HG02943 (cell line): ENCODE results near the gene IL36B.

Source experiments
- ATAC-seq: cut with Tn5 transposase; IDR thresholded peaks from one replicate; pipeline ENCODE4 v1.9.1; 2021; ENCODE audit warnings: mild to moderate bottlenecking, low read depth, moderate library complexity; ENCODE audit not compliant: unreplicated experiment

IL36B gene

GRCh38 chr2:113076954-113077669 lies 24.4 kb upstream of the IL36B start:
- ATAC-seq: no peak

DNA sequence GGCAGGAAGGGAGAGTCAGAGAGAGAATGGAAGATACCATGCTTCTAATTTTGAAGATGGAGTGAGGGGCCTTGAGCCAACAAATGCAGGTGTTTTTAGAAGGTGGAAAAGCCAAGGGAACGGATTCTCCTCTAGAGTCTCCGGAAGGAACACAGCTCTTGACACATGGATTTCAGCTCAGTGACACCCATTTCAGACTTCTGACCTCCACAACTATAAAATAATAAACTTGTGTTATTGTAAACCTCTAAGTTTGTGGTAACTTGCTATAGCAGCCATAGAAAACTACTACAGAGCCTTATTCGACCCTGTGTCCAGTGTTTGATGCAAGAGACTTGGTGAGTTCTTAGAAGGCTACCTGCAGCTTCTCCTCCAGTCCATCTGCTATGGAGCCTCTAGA lies 22.9 kb upstream of the IL36B start:
- ATAC-seq: no peak

DNA sequence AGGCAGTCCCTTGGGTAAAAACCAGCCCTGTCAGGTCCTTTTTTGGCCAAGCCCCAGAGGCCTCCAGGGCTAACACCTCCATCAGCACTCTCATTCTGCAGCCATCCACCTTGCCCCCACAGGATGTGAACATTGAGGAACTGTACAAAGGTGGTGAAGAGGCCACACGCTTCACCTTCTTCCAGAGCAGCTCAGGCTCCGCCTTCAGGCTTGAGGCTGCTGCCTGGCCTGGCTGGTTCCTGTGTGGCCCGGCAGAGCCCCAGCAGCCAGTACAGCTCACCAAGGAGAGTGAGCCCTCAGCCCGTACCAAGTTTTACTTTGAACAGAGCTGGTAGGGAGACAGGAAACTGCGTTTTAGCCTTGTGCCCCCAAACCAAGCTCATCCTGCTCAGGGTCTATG lies 22.4 kb upstream of the IL36B start:
- no peak for ATAC-seq

DNA sequence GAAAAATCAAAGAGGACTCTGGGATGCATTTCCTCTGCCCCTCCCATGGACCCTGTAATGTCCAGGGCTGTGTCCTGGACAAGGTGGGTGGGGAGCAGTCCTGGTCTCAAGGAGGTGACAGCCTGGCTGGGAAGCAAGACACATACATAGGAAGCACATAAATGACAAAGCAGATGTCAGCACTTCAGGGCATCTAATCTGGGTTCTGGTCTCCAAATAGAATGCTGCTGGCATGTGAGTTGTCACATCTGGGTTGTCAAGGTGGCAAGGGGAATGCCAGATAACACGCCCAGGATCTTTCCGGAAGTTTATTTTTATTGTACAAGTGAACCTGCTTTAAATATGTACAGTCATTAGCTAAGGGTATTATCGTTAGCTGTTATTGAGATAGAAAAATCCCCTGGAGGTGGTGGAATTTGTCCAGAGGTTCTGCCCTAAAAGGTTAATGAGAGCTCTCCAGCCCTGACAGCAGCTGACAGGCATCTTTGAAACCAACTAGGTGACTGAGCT lies 20.7 kb upstream of the IL36B start:
- ATAC-seq: no peak

DNA sequence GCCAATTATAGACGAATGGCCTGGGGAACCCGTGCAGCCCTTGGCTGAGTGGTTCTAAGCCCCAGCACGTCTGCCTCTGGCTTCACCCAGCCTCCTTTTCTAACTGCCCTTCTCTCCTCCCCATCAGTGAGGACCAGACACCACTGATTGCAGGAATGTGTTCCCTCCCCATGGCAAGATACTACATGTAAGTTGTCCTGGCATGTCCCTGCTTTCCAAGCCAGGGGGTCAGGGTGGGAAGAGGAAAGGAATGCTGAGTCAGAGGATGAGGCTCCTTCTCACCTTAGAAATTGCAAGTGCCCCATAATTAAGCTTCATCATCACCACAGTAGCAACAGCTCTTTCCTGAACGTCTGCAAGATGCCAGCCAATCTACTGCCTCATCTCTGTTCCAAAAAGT lies 19.9 kb upstream of the IL36B start:
- ATAC-seq: no peak

- ATAC-seq: no peak
Observed at GRCh38 chr2:113070606-113070975, 17.9 kb upstream of the IL36B start.

DNA sequence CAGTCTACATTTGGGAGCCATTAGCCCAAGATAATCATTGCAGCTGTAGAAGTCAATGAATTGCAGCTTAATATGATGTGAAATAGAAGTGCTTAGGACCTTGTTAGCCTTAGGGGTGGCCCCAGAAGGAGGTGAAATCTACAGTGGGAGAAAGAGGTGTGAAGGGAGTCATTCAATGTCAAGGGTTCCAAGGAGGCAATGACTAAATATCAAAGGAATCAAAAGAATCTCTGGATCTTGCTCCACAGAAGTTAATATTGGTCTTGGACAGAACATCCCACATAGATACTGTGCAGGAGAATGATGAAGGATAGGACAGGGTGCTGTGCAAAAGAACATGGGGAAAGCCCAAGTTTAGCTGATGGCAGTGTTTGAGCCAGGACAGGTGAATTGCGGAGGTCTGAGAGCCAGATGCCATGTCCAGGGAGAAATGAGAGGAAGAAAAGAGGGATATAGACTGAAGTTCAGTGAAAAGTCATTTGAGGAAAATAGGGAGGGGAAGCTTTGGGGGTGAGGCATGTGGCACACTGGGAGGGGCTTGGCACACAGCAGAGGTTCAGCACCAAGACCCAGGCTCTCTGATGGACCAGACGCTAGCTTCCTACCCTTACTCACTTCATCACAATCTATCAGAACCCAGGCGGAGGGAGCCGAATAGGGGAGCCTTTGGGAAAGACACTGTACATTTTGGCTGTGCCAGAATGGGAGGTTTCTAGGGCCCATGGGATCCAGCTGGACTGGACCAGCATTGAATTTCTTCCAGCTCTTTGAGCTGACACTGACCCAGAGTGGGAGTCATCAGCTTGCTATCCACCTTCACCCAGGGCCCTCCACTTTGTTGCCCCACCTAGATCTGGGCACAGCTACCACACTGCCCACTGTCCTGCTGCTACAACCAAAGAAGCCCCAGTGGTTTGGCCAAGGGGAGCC lies 17.3 kb upstream of the IL36B start:
- no peak for ATAC-seq

DNA sequence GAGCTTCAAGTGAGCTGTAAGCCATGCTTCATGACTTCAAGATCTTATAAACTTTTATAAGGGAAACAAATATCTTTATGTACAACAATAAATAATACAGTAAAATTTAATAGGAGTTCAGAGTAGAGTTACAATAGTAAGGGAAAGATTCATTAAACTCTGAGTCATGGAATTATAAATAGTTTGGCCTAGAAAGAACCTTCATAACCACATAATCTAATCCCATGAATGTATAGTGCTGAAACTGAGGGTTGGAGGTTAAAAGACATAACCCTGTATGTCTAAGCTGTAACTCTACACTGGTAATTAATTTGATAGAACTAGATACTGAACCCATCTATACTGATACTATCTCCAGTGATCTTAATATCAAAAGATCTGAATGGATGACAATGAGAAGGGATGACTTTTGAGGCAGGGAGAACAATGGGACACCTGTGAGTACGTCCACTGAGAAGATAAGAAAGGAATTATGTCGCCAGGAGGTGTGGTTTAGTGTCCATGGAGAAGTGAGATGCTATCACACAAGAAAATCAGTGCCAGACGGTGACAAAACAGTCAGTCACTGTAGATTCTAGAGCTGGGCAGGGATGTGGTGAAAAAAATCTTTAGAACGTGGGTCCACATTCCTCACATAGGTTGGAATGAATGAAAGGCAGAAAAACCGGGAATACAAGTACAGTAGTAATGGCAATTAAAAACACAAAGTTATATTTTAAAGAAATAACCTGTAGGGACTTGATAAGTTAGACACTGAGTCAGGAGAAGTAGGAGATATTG lies 16.2 kb upstream of the IL36B start:
- ATAC-seq: no peak

DNA sequence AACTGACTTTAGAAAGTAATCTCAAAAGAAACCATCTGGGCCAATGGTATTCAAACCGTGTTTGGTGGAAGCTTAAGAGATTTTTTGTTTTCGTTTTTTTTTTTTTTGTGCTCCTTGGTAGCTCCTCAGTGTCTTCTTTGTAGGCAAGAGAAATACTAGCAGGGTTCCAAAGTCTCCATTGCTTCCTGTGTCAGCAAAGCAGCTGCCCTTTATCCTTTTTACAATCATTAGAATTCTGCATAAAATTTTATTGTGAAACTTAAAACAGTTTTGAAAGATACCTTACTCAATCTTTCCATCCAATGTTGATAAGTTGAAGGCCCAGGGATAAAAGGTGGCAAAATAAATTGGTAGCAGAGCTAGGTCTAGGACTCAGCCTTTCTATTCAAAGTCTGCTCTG lies 15.6 kb upstream of the IL36B start:
- no peak for ATAC-seq

DNA sequence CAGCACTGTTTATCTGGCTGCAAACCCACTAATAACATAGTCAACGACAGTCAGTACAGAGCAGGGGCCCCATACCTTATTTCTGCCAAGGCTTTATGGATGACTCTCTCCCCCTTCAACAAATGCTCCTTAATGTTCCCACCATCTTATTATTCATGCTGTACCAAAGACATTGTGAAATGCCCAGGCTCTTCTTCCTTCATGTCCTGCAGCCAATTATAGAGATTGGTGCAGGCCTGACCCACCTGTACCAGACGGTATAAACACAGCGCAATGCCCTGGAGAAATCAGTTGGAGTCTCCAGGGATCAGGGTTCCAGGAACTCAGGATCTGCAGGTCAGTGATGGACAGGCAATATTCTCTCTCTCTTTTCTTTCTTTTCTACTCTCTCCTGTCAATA lies 15.0 kb upstream of the IL36B start, which contains the start of gene IL1F10:
IL1F10 (plus strand) TSS at position 290 of the 400 bp plus-strand sequence. CDS start 4,769 bp downstream, outside the sequence.
- no peak for ATAC-seq

GRCh38 chr2:113064898-113065297 lies 12.2 kb upstream of the IL36B start:
- ATAC-seq: no peak

- ATAC-seq: no peak
Observed at GRCh38 chr2:113064281-113064680, 11.6 kb upstream of the IL36B start.

DNA sequence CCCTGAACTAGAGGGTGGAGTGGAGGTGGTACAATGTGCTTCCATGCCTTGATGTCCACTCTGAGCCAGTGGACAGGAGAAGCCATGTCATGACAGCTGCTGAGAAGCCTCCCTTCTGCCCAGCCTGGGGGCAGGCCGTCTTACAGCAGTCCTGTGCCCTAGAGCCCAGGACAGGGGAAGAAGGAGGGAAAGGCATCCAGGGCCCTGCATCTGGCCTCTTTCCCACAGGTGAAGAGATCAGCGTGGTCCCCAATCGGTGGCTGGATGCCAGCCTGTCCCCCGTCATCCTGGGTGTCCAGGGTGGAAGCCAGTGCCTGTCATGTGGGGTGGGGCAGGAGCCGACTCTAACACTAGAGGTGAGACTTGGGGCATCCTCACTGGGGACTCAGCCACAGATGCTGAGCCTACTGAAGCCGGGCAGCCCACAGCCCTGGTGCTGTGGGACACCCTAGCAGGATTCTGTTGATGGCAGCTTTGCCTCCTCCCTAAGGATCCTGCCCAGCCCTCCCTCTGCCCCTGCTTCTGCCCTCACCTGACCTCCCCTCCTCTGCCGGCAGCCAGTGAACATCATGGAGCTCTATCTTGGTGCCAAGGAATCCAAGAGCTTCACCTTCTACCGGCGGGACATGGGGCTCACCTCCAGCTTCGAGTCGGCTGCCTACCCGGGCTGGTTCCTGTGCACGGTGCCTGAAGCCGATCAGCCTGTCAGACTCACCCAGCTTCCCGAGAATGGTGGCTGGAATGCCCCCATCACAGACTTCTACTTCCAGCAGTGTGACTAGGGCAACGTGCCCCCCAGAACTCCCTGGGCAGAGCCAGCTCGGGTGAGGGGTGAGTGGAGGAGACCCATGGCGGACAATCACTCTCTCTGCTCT lies 9.5 kb upstream of the IL36B start:
- ATAC-seq: no peak

DNA sequence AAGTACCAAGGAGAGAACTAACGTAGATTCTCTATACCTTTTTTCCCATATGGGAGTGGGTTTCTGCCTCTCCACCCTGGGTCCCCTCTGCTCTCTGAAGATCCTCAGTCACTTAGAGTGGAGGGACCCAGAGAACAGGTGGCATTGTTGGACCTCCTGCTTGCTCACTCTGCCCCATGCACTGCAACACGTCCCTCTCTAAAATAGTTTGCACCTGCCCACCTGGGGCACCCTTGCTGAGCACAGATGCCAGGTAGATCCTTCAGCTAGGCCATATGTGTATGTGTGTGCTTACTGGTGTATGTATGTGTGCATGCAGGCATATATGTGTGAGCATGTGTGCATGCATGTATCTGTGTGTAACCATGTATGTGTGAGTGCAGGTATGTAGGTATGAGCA lies 8.6 kb upstream of the IL36B start:
- ATAC-seq: no peak

DNA sequence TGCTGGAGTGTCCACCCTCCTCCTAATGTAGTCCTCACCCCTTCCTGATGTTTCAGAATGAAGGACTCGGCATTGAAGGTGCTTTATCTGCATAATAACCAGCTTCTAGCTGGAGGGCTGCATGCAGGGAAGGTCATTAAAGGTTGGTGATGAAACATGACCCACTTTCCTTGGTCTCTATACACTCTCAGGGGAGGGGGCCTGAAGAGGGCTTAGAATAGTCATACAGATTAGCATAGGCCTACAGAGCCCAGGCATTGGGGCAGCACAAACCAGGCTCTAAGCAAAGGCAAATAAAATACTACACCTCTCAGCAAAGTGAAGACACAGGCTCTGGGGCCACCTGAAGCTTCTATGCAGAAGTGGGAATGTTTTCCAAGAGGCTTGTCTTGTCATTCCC lies 8.1 kb upstream of the IL36B start:
- ATAC-seq: no peak

GRCh38 chr2:113060396-113060795 lies 7.7 kb upstream of the IL36B start:
- ATAC-seq: no peak

DNA sequence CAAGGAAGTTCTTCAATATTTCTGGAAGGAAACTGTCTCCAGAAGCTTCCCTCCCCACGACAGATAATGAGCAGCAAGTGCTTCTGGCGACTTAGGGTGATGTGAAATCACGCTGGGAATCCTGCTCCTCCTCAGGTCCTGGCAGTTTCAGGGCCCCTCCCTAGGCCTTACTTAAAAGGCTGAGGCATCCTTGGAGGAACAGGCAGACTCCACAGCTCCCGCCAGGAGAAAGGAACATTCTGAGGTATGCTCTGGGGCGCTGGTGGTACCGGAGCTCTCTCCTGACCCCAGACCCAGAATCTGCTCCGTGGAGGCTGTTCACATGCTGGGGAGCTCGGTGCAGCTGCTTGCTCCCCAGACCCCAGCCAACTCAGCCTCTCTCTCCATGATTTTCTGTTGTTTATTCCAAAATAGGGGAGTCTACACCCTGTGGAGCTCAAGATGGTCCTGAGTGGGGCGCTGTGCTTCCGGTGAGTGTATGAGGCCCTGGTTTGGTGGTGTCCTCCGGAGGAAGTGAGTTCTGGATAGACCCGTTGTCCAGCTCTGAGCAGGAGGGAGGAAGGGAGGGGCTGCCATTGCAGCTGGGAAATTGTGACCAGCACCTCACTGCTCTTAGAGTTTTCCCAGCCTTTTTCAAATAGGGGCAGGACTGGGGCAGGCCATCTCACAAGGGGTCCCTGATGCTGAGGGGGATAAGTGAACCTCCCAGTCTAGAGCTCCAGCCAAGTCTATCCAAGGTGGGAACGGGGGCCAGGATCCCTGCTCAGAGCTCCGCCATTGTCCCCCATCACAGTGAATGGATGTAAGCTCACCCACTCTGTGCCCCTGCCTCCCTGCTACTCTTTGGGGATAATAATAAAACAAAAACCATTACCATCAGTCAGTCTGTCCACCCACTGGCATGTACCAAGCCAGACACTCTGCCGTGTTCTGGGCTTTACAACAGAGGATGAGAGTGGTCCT lies 6.6 kb upstream of the IL36B start, which contains the start of gene IL36RN:
IL36RN (plus strand) TSS at position 201 of the 963 bp plus-strand sequence; CDS start at position 442, 241 bp downstream.
- no peak for ATAC-seq

DNA sequence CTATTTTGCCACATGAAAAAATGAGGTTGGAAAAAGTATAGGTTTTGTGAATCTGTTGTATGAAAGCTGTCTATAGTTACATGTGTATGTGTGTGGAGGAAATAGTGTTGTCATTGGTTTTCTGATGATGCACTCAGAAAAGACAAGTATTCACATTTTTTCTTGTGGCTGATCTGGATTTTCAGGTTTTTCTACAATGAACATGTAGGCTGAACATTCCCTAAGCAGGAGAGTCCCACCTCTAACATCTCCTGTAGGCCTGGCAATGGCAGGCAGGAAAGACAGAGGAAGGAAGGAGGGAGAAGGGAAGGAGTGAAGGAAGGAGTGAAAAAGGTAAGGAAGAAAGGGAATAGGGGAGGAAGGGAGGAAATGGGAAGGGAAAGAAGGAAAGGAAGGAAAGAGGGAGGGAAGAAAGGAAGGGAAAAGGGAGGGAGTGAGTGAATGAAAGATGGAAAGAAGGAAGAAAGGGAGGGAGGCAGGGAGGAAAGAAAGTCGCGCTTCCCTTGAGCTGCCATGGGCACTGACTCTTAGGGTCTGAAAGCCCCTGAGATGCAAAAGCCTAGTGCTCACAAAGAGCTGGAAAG lies 5.8 kb upstream of the IL36B start:
- ATAC-seq: no peak
